Neural cell (in vitro differentiated cells): ENCODE measurements around the gene TACO1. TPM values are rescaled to one million over a fixed set of nuclear protein-coding genes. Genes with fewer than 3 reads are reported as not detected.

Experiments
- H2AFZ ChIP-seq: fragments of 200-600, 300-800 bp; sonication (generic), shearing (Covaris generic); 2 replicates; pipeline ENCODE4 v1.6.0; 2014; ENCODE audit warnings: low read depth, mild to moderate bottlenecking, antibody characterized with exemption, low read length, moderate library complexity
- H3F3A ChIP-seq: fragments of 200-600 bp; shearing (Covaris generic); 2 replicates; pipeline ENCODE4 v1.6.1; 2016; ENCODE audit warnings: mild to moderate bottlenecking, moderate library complexity, mixed read lengths, antibody characterized with exemption, low read length; ENCODE audit not compliant: insufficient read depth, poor library complexity, severe bottlenecking
- H3K27ac ChIP-seq: fragments of 200-600, 300-800 bp; sonication (generic), shearing (Covaris generic); 2 replicates; pipeline ENCODE4 v1.5.1; 2014; ENCODE audit warnings: mild to moderate bottlenecking, low read length, moderate library complexity
- H3K27me3 ChIP-seq: fragments of 300-800, 200-600 bp; sonication (generic), shearing (Covaris generic); 2 replicates; pipeline ENCODE4 v1.6.0; 2014; ENCODE audit warnings: mild to moderate bottlenecking, low read depth, low read length, moderate library complexity; ENCODE audit not compliant: insufficient read depth
- H3K36me3 ChIP-seq: fragments of 300-800, 200-600 bp; sonication (generic), shearing (Covaris generic); 2 replicates; pipeline ENCODE4 v1.5.1; 2014; ENCODE audit warnings: mild to moderate bottlenecking, antibody characterized with exemption, low read length, moderate library complexity; ENCODE audit not compliant: insufficient read depth
- H3K4me2 ChIP-seq: fragments of 300-800, 200-600 bp; sonication (generic), shearing (Covaris generic); 2 replicates; pipeline ENCODE4 v1.6.0; 2014; ENCODE audit warnings: mild to moderate bottlenecking, low read length
- H3K4me3 ChIP-seq: fragments of 300-800, 200-600 bp; sonication (generic), shearing (Covaris generic); 2 replicates; pipeline ENCODE4 v1.5.1; 2014; ENCODE audit warnings: mild to moderate bottlenecking, low read length, moderate library complexity
- H3K79me2 ChIP-seq: fragments of 200-600 bp; shearing (Covaris generic); replicated peaks from 2 replicates; pipeline ENCODE4 v1.6.0; 2014; ENCODE audit warnings: mild to moderate bottlenecking, low read length, moderate library complexity; ENCODE audit not compliant: insufficient read depth
- H3K9ac ChIP-seq: fragments of 300-800, 200-600 bp; sonication (generic), shearing (Covaris generic); 2 replicates; pipeline ENCODE4 v1.6.1; 2016; ENCODE audit warnings: mild to moderate bottlenecking, low read length, mixed read lengths
- H3K9me2 ChIP-seq: fragments of 200-600 bp; shearing (Covaris generic); 2 replicates; pipeline ENCODE4 v1.6.1; 2016; ENCODE audit warnings: mild to moderate bottlenecking, low read length, mixed read lengths; ENCODE audit not compliant: insufficient read depth
- H3K9me3 ChIP-seq: fragments of 200-600, 300-800 bp; sonication (generic), shearing (Covaris generic); 2 replicates; pipeline ENCODE4 v1.6.1; 2016; ENCODE audit warnings: mild to moderate bottlenecking, mixed run types, low read length, moderate library complexity, mixed read lengths
- H4K20me1 ChIP-seq: fragments of 200-600 bp; shearing (Covaris generic); 2 replicates; pipeline ENCODE4 v1.6.1; 2016; ENCODE audit warnings: mild to moderate bottlenecking, mixed run types; ENCODE audit not compliant: insufficient read depth
- CTCF ChIP-seq: fragments of 450-650 bp; IDR thresholded peaks from 2 replicates; pipeline ENCODE4 v1.5.1; 2014; ENCODE audit warnings: antibody characterized with exemption, mild to moderate bottlenecking, moderate library complexity; ENCODE audit not compliant: poor library complexity, severe bottlenecking
- EP300 ChIP-seq: fragments of 450-650 bp; conservative IDR thresholded peaks from 2 replicates; pipeline ENCODE4 v1.6.1; 2014; ENCODE audit warnings: antibody characterized with exemption, mild to moderate bottlenecking, moderate library complexity; ENCODE audit not compliant: poor library complexity, severe bottlenecking
- EZH2 ChIP-seq: fragments of 200-600, 300-800 bp; shearing (Covaris generic), sonication (generic); IDR thresholded peaks from 2 replicates; pipeline ENCODE4 v1.6.1; 2014; ENCODE audit warnings: antibody characterized with exemption, low read length, borderline replicate concordance, mild to moderate bottlenecking; ENCODE audit not compliant: insufficient read depth, poor library complexity, severe bottlenecking
- MXI1 ChIP-seq: fragments of 450-650 bp; conservative IDR thresholded peaks from 2 replicates; pipeline ENCODE4 v1.6.1; 2014; ENCODE audit warnings: antibody characterized with exemption, mild to moderate bottlenecking; ENCODE audit not compliant: poor library complexity, severe bottlenecking
- POLR2AphosphoS5 ChIP-seq: IDR thresholded peaks from 2 replicates; pipeline ENCODE4 v1.6.1; 2012
- RAD21 ChIP-seq: fragments of 450-650 bp; conservative IDR thresholded peaks from 2 replicates; pipeline ENCODE4 v1.6.1; 2014; ENCODE audit warnings: antibody characterized with exemption, mild to moderate bottlenecking, moderate library complexity
- REST ChIP-seq: IDR thresholded peaks from 2 replicates; pipeline ENCODE4 v1.6.1; 2012; ENCODE audit warnings: borderline replicate concordance
- SMC3 ChIP-seq: fragments of 450-650 bp; conservative IDR thresholded peaks from 2 replicates; pipeline ENCODE4 v1.6.1; 2014; ENCODE audit warnings: antibody characterized with exemption, mild to moderate bottlenecking, moderate library complexity; ENCODE audit not compliant: poor library complexity
- TAF1 ChIP-seq: IDR thresholded peaks from 2 replicates; pipeline ENCODE4 v1.6.1; 2012; ENCODE audit warnings: low read depth
- polyA plus RNA-seq: library from polyadenylated mRNA; depleted of rRNA; stranded (reverse); fragments of >200 nt; gene quantifications from 2 replicates; pipeline ENCODE4 v1.2.3, GENCODE V29; 2014

The TACO1 gene
- polyA plus RNA-seq, 1 donor from 2014 or later: 16.2 TPM

GRCh38 chr17:63621229-63621683 lies 20.6 kb downstream of the TACO1 start:
- peak overlapping the region; percentile 81 for H3K4me3 ChIP-seq
- no peaks in the 10 kb centered on the region for H4K20me1 ChIP-seq
- H3K27ac ChIP-seq: peak overlapping the region; percentile 61
- TF ChIP-seq EZH2 (no peak), REST (no peak), SMC3 (no peak), TAF1 (no peak), POLR2AphosphoS5 (no peak), EP300 (no peak), CTCF (no peak), RAD21 (no peak), MXI1 (no peak)
- H3K9me3 ChIP-seq: no peaks in the 10 kb centered on the region
- H2AFZ ChIP-seq: peak overlapping the region; percentile 67
- H3K36me3 ChIP-seq: no peaks in the 10 kb centered on the region
- peaks cover 6% of the 10 kb centered on the region for H3F3A ChIP-seq
- no peaks in the 10 kb centered on the region for H3K9me2 ChIP-seq
- peak overlapping the region; percentile 85 for H3K4me2 ChIP-seq
- H3K79me2 ChIP-seq: peaks cover 32% of the 10 kb centered on the region
- peak overlapping the region; percentile 74 for H3K9ac ChIP-seq
- H3K27me3 ChIP-seq: no peaks in the 10 kb centered on the region

- peak within 1 kb of the TSS; percentile 81 for H3K4me3 ChIP-seq
- H3K9ac ChIP-seq: peak within 1 kb of the TSS; percentile 75
- H4K20me1 ChIP-seq: no peaks in the 10 kb centered on the region
- no peaks in the 10 kb centered on the region for H3K36me3 ChIP-seq
- H3F3A ChIP-seq: peaks cover 6% of the 10 kb centered on the region
- H3K9me3 ChIP-seq: no peaks in the 10 kb centered on the region
- peak within 1 kb of the TSS; percentile 85 for H3K4me2 ChIP-seq
- no peaks in the 10 kb centered on the region for H3K27me3 ChIP-seq
- peak within 1 kb of the TSS; percentile 67 for H2AFZ ChIP-seq
- H3K27ac ChIP-seq: peak within 1 kb of the TSS; percentile 62
- peak; percentile 88 for TF ChIP-seq TAF1
- no peak for TF ChIP-seq RAD21
- TF ChIP-seq EZH2: no peak
- peak; percentile 77 for TF ChIP-seq REST
- TF ChIP-seq EP300: peak; percentile 89
- peak; percentile 85 for TF ChIP-seq POLR2AphosphoS5
- peak; percentile 50 for TF ChIP-seq CTCF
- no peak for TF ChIP-seq SMC3
- peak; percentile 57 for TF ChIP-seq MXI1
- peaks cover 39% of the 10 kb centered on the region for H3K79me2 ChIP-seq
- no peaks in the 10 kb centered on the region for H3K9me2 ChIP-seq
Observed at GRCh38 chr17:63621684-63622573, 21.2 kb downstream of the TACO1 start, which contains the start of gene MAP3K3. Gene MAP3K3, plus strand, starts transcription at chr17:63622417. Its CDS starts 343 bp downstream, at chr17:63622760.
